HuH-7 (cell line): ENCODE results near the gene UCK2.
"Not testable (repeated sequence)": the region's sequence is repeated elsewhere in the genome, so short reads cannot be mapped to it uniquely, and the experiment has no call there.

ENCODE experiments used
- DNase-seq: peaks from one replicate; pipeline ENCODE4 v3.0.0; 2011; ENCODE audit warnings: low spot score

Gene UCK2

GRCh38 chr1:165827268-165828102, at the start of gene UCK2:
TSS of gene UCK2 (plus strand) at chr1:165827614. CDS start at chr1:165827834, 220 bp downstream.
- peak; percentile 87 for DNase-seq

GRCh38 chr1:165778197-165778596, 49.2 kb upstream of the UCK2 start:
- DNase-seq, result not testable (repeated sequence)

GRCh38 chr1:165783519-165783918, 43.9 kb upstream of the UCK2 start:
- not testable (repeated sequence) for DNase-seq

GRCh38 chr1:165787741-165788140, 39.7 kb upstream of the UCK2 start:
- no peak for DNase-seq

GRCh38 chr1:165793951-165794350, 33.5 kb upstream of the UCK2 start:
- no peak for DNase-seq

GRCh38 chr1:165795894-165796293, 31.5 kb upstream of the UCK2 start:
- DNase-seq, result no peak

- DNase-seq, result no peak
Observed at GRCh38 chr1:165799387-165799786, 28.0 kb upstream of the UCK2 start.

- not testable (repeated sequence) for DNase-seq
Observed at GRCh38 chr1:165804513-165804912, 22.9 kb upstream of the UCK2 start.

- DNase-seq, result no peak
Observed at GRCh38 chr1:165807613-165808012, 19.8 kb upstream of the UCK2 start.

- no peak for DNase-seq
Observed at GRCh38 chr1:165815725-165816124, 11.7 kb upstream of the UCK2 start.

GRCh38 chr1:165816157-165816556, 11.3 kb upstream of the UCK2 start:
- DNase-seq, result no peak

- DNase-seq, result no peak
Observed at GRCh38 chr1:165816826-165817497, 10.5 kb upstream of the UCK2 start.

- no peak for DNase-seq
Observed at GRCh38 chr1:165823552-165824268, 3.7 kb upstream of the UCK2 start.

GRCh38 chr1:165824269-165824643, 3.2 kb upstream of the UCK2 start:
- DNase-seq, result no peak

GRCh38 chr1:165826565-165827267, 698 bp upstream of the UCK2 start:
- no peak for DNase-seq

- DNase-seq, result peak; percentile 55
Observed at GRCh38 chr1:165828103-165828668, 772 bp downstream of the UCK2 start.

GRCh38 chr1:165828669-165829329, 1.4 kb downstream of the UCK2 start:
- peak; percentile 72 for DNase-seq

- no peak for DNase-seq
Observed at GRCh38 chr1:165829888-165830287, 2.5 kb downstream of the UCK2 start.

GRCh38 chr1:165831146-165831545, 3.7 kb downstream of the UCK2 start:
- no peak for DNase-seq

GRCh38 chr1:165832902-165833301, 5.5 kb downstream of the UCK2 start:
- no peak for DNase-seq

GRCh38 chr1:165833358-165833757, 5.9 kb downstream of the UCK2 start:
- no peak for DNase-seq
